HK-2 (cell line): ENCODE results near the gene FLRT1.
A peak's percentile ranks its signal among the peaks of the same experiment; 100 is the strongest.

Source experiments
- DNase-seq: peaks from one replicate; pipeline ENCODE4 v3.0.0-alpha.2; 2018; ENCODE audit not compliant: unreplicated experiment

Gene FLRT1

GRCh38 chr11:64065712-64066111, 30.0 kb downstream of the FLRT1 start:
- DNase-seq = no peak

- DNase-seq = no peak
Observed at GRCh38 chr11:64067230-64067993, 31.7 kb downstream of the FLRT1 start.

GRCh38 chr11:64068705-64069400, 33.1 kb downstream of the FLRT1 start:
- no peak for DNase-seq

GRCh38 chr11:64069401-64070313, 33.9 kb downstream of the FLRT1 start:
- DNase-seq = no peak

GRCh38 chr11:64070314-64070681, 34.6 kb downstream of the FLRT1 start:
- no peak for DNase-seq

GRCh38 chr11:64071849-64072248, 36.1 kb downstream of the FLRT1 start:
- DNase-seq = no peak

- no peak for DNase-seq
Observed at GRCh38 chr11:64072403-64072802, 36.7 kb downstream of the FLRT1 start.

GRCh38 chr11:64072871-64073270, 37.1 kb downstream of the FLRT1 start:
- no peak for DNase-seq

GRCh38 chr11:64073542-64073941, 37.8 kb downstream of the FLRT1 start:
- DNase-seq = no peak

GRCh38 chr11:64074239-64074638, 38.5 kb downstream of the FLRT1 start:
- DNase-seq = no peak

- no peak for DNase-seq
Observed at GRCh38 chr11:64076758-64077157, 41.0 kb downstream of the FLRT1 start.

- DNase-seq = no peak
Observed at GRCh38 chr11:64077607-64078006, 41.9 kb downstream of the FLRT1 start.

GRCh38 chr11:64078284-64078683, 42.6 kb downstream of the FLRT1 start:
- no peak for DNase-seq

GRCh38 chr11:64078905-64079304, 43.2 kb downstream of the FLRT1 start:
- no peak for DNase-seq

GRCh38 chr11:64080390-64080789, 44.7 kb downstream of the FLRT1 start:
- DNase-seq = no peak

GRCh38 chr11:64081745-64082442, 46.2 kb downstream of the FLRT1 start:
- DNase-seq = no peak

- DNase-seq = no peak
Observed at GRCh38 chr11:64083398-64084080, 47.8 kb downstream of the FLRT1 start.

GRCh38 chr11:64084146-64084950, 48.6 kb downstream of the FLRT1 start:
- DNase-seq = no peak

- peak; percentile 72 for DNase-seq
Observed at GRCh38 chr11:64084951-64085710, 49.4 kb downstream of the FLRT1 start.
